ENCODE measurements around the gene DLL3.

The DLL3 gene

GRCh38 chr19:39515551-39516191 is 16.9 kb downstream of the DLL3 start:
- DNase-seq (ENCODE audit: low read depth in 2 of 2, low spot score in 1 of 2) = no peak

- no peak for DNase-seq (ENCODE audit: low read depth in 2 of 2, low spot score in 1 of 2)
These were observed 17.5 kb downstream of the DLL3 start for GRCh38 chr19:39516270-39516669.

DNA sequence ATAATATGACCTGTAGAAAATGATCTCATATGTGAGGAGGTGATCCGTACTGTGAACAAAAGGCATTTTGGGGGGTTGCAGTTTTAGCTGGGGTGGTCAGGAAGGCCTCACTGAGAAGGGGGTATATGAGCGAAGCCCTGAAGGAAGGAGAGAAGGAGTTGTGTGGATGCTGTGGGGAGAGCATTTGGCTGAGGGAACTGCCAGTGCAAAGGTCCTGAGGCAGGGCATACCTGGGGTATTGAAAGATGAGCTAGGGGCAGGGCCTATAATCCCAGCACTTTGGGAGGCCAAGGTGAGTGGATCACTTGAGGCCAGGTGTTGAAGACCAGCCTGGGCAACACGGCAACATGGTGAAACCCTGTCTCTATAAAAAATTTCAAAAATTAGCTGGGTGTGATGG is 18.7 kb downstream of the DLL3 start:
- DNase-seq (ENCODE audit: low read depth in 2 of 2, low spot score in 1 of 2) = no peak

- DNase-seq (ENCODE audit: low read depth in 2 of 2, low spot score in 1 of 2) = no peak
These were observed 19.7 kb downstream of the DLL3 start for GRCh38 chr19:39518458-39518857.

DNA sequence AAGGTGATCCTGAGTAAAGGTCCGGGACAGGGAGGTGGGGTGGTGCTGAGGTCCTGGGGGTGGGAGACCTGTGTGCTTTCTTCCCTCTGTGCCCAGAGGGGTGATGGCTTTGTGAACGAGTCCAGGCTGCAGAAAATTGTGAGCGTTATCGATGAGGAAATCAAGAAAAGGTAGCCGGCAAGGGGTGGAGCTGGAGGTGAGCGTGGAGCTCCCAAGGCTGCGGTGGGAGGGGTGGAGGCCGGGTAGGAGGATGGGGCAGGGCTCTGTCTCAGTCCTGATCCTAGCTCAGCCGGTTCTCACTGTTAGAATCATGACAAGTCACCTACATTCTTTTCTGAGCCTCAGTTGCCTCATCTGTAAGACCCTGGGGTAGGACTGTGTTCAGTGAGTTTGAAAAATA is 20.2 kb downstream of the DLL3 start:
- no peak for DNase-seq (ENCODE audit: low read depth in 2 of 2, low spot score in 1 of 2)

- no peak for DNase-seq (ENCODE audit: low read depth in 2 of 2, low spot score in 1 of 2)
These were observed 22.1 kb downstream of the DLL3 start for GRCh38 chr19:39520541-39521484.

- no peak for DNase-seq (ENCODE audit: low read depth in 2 of 2, low spot score in 1 of 2)
These were observed 25.7 kb downstream of the DLL3 start for GRCh38 chr19:39524495-39524894.

DNA sequence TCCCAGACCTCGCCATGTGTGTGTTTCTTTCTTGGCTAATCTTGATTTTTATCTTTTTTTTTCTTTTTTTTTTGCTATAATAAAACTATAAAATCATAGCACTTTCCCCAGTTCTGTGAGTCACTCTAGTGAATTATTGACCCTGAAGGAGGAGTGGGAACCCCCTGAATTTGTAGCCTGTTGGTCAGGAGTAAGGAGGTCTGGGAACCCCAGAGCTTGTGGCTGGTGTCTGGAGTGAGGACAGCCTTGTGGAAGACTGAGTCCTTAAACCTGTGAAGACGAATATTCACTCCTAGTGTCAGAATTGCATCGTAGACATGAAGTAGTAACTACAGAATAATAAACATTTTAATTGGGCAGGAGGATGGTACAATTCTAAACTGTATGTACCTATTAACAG is 26.5 kb downstream of the DLL3 start:
- DNase-seq (ENCODE audit: low read depth in 2 of 2, low spot score in 1 of 2) = no peak

DNA sequence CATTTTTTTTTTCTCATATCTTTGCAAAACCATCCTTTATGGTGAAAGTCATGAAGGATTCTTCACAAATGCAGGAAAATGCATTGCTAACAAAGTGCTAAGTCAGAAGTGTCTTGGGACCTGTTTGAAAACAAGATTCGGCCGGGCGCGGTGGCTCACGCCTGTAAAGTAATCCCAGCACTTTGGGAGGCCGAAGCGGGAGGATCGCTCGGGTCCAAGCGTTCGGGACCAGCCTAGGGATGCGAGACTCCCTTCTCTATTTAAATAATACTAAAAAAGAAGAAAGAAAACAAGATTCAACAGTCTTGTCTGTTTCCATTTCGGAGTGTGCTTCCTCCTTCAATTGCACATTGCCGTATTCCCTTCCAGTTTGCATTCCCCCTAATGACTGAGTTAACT is 33.1 kb downstream of the DLL3 start:
- no peak for DNase-seq (ENCODE audit: low read depth in 2 of 2, low spot score in 1 of 2)

DNA sequence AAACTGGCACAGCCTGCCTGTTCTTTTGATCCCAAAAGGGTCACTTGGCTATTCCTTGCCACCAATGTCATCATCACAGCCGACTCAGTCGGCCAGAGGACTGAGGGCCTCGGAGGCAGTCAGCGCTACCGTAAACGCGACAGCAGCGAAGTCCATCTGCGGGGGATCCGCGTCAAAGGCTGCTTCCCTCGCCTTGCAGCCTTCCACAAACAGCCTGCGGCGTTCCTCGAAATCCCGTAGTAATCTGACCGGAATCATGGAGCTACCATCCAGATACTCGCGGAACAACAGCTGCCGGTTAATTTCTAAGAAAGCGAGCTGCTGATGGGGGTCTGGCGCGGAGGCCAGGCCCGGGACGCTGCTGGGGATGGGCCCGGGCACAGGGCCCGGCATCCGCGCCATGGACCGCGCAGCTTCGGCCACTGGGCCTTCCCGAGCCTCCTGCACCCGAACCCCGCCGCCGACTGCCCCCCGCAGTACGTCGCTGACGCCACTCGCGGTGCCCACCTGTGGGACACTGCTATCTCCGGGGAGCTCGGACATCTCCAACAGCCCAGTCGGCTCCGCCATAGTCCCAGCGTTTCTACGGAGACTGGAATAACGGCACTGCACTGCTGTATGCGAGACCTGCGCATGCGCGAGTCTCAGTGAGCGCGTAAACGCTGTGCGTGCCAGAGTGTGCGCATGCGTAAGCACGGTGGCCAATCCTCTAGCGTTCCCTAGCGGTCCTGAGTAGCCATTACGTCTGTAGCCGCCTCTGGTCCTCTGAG is 33.7 kb downstream of the DLL3 start, which contains the start of gene EID2B:
Gene EID2B (minus strand): TSS at position 620 of the 770 bp plus-strand sequence. CDS start 50 bp downstream, at position 570.
- peak; percentile 86 for DNase-seq (ENCODE audit: low read depth in 2 of 2, low spot score in 1 of 2)

GRCh38 chr19:39533003-39533512 is 34.3 kb downstream of the DLL3 start:
- DNase-seq (ENCODE audit: low read depth in 2 of 2, low spot score in 1 of 2) = no peak

DNA sequence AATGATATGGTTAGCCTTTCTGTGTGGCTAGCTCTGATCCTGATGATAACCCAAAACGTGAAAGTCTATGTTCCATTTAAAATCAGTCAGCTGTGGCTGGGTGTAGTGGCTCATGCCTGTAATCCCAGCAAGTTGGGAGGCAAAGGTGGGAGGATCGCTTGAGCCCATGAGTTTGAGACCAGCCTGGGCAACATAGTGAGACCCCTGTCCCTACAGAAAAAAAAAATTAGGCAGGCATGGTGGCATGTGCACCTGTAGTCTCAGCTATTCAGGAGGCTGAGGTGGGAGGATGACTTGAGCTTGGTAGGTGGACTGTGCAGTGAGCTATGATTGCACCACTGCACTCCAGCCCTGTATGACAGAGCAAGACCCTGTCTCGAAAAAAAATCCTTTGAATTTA is 35.0 kb downstream of the DLL3 start:
- DNase-seq (ENCODE audit: low read depth in 2 of 2, low spot score in 1 of 2) = no peak

GRCh38 chr19:39539165-39539517 is 40.4 kb downstream of the DLL3 start:
- DNase-seq (ENCODE audit: low read depth in 2 of 2, low spot score in 1 of 2) = no peak

DNA sequence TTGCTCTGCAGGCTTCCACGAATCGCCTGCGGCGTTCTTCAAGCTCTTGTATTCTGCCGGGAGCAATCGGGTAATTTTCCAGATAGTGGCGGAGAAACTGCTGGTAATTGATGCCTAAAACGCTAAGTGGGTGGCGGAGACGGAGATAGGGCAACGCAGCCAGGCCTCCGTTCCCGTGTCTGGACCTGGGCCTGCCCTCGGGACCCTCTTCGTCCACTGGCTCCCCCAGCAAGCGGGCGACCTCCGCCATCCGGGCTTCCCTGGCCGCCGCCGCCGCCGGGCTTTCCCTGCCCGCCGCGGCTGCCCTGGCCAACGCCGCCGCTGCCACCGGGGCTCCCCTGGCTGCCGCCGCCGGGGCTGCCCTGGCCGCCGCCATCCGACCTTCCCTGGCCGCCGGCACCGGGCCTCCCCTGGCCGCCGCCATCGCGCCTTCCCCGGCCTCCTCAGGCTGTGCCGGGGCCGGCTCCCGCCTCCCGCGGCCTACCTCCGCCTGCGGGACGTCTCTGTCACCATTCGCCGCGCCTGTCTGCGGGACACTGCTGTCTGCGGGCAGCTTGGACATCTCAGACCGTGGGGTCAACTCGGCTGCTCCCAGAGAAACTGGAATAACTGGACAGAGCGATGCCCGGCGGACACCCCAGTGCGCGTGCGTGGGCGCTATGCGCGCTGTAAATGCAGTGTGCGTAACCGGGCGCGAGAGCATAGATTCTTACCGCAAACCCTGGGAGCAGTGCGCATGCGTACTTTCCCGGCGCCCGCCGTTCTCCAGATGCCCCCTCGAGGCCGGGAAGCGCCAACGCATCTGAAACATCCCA is 41.0 kb downstream of the DLL3 start, which contains the start of gene EID2:
Gene EID2 (minus strand): TSS at position 644 of the 815 bp plus-strand sequence. CDS start 82 bp downstream, at position 562.
- DNase-seq (ENCODE audit: low read depth in 2 of 2, low spot score in 1 of 2) = peak; percentile 91 to 94

GRCh38 chr19:39540333-39540673 is 41.6 kb downstream of the DLL3 start:
- DNase-seq (ENCODE audit: low read depth in 2 of 2, low spot score in 1 of 2) = no peak

DNA sequence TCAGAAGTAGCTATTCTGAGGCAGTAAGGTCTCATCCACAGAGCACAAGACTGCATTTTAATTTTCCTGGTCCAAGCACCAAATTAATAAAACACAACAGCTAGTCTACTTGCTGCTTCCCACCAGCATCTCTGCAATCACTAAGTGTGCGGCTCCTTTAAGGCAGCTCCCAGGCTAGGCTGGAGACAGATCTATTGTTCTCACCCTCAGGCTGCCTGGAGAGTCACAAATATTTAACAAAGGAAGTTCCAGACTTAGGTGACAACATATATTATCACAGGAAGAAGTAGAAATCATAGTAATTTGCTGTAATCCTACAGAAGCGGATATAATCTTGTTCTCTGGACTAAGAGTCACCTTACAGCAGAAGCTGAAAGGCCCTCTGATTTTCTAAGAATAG is 43.5 kb downstream of the DLL3 start:
- no peak for DNase-seq (ENCODE audit: low read depth in 2 of 2, low spot score in 1 of 2)

GRCh38 chr19:39543477-39543857 is 44.7 kb downstream of the DLL3 start:
- no peak for DNase-seq (ENCODE audit: low read depth in 2 of 2, low spot score in 1 of 2)

DNA sequence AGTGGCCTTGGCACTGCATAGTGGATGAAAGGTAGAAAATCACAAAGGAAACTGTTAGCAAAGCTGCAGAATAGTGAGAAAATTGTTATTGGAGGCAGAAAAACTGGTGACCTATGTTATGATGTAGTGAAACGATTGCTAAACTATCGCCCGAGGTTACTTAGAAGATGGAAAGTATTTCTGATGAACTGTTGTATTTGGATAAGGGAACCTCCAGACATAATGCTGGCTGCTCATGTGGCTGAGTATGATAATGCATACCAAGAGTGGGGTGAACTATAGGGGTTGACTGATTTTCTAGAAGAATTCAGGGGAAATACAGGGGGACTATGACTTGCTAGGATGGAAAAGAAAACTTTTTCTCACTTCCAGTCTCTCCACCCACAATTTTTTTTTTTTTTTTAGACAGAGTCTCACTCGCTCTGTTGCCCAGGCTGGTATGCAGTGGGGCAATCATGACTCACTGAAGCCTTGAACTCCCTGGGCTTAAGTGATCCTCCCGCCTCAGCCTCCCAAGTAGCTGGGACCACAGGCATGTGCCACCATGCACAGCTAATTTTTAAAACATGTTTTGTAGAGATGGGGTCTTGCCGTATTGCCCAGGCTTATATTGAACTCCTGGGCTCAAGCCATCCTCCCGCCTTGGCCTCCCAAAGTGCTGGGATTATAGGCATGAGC is 45.6 kb downstream of the DLL3 start:
- DNase-seq (ENCODE audit: low read depth in 2 of 2, low spot score in 1 of 2) = no peak

GRCh38 chr19:39544911-39545310 is 46.2 kb downstream of the DLL3 start:
- DNase-seq (ENCODE audit: low read depth in 2 of 2, low spot score in 1 of 2) = no peak

DNA sequence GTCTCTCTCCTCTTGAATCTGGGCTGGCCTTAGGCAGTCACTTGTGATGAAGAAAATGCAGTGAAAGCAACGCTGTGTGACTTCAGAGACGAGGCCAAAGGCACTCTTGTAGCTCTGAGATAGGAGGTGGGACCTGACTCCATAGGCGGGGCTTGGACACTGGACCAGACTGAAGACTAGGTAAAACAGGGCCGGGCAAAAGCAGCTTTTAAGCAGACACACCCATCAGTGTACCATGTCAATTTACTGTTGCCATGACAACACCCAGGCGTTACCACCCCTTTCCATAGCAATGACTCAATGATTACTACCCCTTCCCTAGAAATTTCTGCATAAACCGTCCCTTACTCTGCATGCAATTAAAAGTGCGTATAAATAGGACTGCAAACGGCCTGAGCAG is 47.9 kb downstream of the DLL3 start:
- no peak for DNase-seq (ENCODE audit: low read depth in 2 of 2, low spot score in 1 of 2)
